Osteocyte (in vitro differentiated cells): Measurements from ENCODE around the gene SETDB1. TPM values are rescaled to one million over a fixed set of nuclear protein-coding genes. Genes with fewer than 3 reads are reported as not detected.

Experiments used
- DNase-seq: peaks from one replicate; pipeline ENCODE4 v3.0.0; 2021; ENCODE audit warnings: mixed read lengths; ENCODE audit not compliant: unreplicated experiment; ENCODE audit errors: extremely low spot score
- H3K27ac Mint-ChIP-seq: one replicate; pipeline ENCODE4 v1.8.0; 2021; ENCODE audit warnings: mild to moderate bottlenecking, mixed read lengths; ENCODE audit not compliant: unreplicated experiment
- H3K27me3 Mint-ChIP-seq: one replicate; pipeline ENCODE4 v1.8.0; 2021; ENCODE audit warnings: mixed read lengths; ENCODE audit not compliant: unreplicated experiment
- H3K36me3 Mint-ChIP-seq: one replicate; pipeline ENCODE4 v1.8.0; 2021; ENCODE audit warnings: mixed read lengths; ENCODE audit not compliant: unreplicated experiment
- H3K4me1 Mint-ChIP-seq: one replicate; pipeline ENCODE4 v1.8.0; 2021; ENCODE audit warnings: mixed read lengths; ENCODE audit not compliant: unreplicated experiment
- H3K4me3 Mint-ChIP-seq: one replicate; pipeline ENCODE4 v1.8.0; 2021; ENCODE audit warnings: mild to moderate bottlenecking, moderate library complexity, mixed read lengths; ENCODE audit not compliant: unreplicated experiment
- H3K9me3 Mint-ChIP-seq: one replicate; pipeline ENCODE4 v1.8.0; 2021; ENCODE audit warnings: mixed read lengths; ENCODE audit not compliant: unreplicated experiment
- total RNA-seq: library from RNA; stranded (reverse); gene quantifications from 2 replicates; pipeline ENCODE4 v1.2.1, GENCODE V29; 2021
- TF ChIP-seq, protein P1 (sequence below): fragments of 200-600 bp; sonication (generic); IDR thresholded peaks from 2 replicates; pipeline ENCODE4 v1.5.0; 2021; ENCODE audit warnings: antibody characterized with exemption, mild to moderate bottlenecking, moderate library complexity

The SETDB1 gene
- total RNA-seq, 1 donor from 2014 or later, result 53.5 TPM

DNA sequence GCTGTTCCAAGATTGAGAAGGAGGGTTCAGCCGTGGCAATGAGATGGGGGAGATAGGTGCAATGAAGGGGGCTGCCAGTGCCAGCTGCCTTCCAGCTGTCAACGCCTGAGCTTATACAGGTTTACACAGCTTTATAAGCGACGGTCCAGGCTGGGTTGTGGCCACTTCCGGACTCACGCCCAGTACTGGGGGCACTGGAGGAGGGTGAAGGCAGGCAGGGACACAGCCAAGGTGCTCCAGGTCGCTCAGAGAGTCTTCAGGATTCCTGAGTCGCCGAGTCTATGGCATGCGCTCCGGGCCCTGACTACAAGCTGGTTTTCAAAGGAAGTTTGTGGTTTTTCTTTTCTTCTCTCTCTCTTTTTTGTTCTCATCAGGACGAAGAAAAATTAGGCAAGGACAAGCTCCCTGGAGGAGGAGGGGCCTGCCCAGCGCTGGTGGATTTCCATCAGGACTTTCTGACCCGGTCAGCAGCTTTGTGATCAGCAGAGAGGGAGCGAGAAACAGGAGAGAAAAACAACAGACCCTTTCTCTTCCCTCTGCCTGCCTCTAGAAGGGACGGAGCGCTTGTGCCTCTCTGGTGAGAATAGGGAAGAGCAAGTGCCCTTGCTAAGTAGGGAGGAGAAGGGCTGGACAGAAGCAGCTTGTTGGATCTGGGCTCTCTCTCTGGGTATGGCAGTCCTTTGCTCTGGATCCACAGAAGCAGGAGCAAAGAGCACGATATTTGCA is 80.3 kb downstream of the SETDB1 start, which contains the start of gene MINDY1:
Gene MINDY1, minus strand, starts transcription at position 576 of the 726 bp plus-strand sequence. CDS start 4,285 bp downstream, outside the sequence.
- TF ChIP-seq, protein P1, sequence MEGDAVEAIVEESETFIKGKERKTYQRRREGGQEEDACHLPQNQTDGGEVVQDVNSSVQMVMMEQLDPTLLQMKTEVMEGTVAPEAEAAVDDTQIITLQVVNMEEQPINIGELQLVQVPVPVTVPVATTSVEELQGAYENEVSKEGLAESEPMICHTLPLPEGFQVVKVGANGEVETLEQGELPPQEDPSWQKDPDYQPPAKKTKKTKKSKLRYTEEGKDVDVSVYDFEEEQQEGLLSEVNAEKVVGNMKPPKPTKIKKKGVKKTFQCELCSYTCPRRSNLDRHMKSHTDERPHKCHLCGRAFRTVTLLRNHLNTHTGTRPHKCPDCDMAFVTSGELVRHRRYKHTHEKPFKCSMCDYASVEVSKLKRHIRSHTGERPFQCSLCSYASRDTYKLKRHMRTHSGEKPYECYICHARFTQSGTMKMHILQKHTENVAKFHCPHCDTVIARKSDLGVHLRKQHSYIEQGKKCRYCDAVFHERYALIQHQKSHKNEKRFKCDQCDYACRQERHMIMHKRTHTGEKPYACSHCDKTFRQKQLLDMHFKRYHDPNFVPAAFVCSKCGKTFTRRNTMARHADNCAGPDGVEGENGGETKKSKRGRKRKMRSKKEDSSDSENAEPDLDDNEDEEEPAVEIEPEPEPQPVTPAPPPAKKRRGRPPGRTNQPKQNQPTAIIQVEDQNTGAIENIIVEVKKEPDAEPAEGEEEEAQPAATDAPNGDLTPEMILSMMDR, result peak; percentile 58
- Mint-ChIP-seq H3K27ac (peak within 1 kb of the TSS; percentile 99), H3K4me3 (peak within 1 kb of the TSS; percentile 99), H3K9me3 (no peaks in the 10 kb centered on the region), H3K27me3 (no peaks in the 10 kb centered on the region), H3K4me1 (peaks cover 64% of the 10 kb centered on the region), H3K36me3 (peaks cover 10% of the 10 kb centered on the region)
- DNase-seq, result peak; percentile 88

DNA sequence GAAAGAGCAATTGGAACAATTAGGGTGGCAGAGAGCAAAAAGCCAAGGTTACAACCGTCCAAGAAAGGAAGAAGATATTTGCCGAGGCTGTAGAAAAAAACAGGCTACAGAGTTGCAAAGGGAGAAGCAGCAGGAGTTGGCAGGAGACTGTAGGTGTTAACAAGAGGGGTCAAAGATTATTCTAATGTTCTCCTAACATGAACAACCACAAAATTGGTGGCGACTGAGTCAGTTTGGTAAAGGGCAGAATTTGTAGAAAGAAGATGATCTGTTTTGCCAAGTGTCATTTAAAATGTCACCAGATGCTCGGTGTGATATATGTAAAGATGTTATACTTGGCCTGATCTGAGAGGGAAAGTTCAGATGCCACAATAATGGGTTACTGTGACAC is 81.7 kb downstream of the SETDB1 start:
- H3K9me3 Mint-ChIP-seq, result no peaks in the 10 kb centered on the region
- H3K27ac Mint-ChIP-seq, result peak overlapping the region; percentile 99
- TF ChIP-seq, protein P1, result no peak
- peak overlapping the region; percentile 99 for H3K4me3 Mint-ChIP-seq
- no peaks in the 10 kb centered on the region for H3K27me3 Mint-ChIP-seq
- H3K4me1 Mint-ChIP-seq, result peaks cover 61% of the 10 kb centered on the region
- H3K36me3 Mint-ChIP-seq, result no peaks in the 10 kb centered on the region
- no peak for DNase-seq

DNA sequence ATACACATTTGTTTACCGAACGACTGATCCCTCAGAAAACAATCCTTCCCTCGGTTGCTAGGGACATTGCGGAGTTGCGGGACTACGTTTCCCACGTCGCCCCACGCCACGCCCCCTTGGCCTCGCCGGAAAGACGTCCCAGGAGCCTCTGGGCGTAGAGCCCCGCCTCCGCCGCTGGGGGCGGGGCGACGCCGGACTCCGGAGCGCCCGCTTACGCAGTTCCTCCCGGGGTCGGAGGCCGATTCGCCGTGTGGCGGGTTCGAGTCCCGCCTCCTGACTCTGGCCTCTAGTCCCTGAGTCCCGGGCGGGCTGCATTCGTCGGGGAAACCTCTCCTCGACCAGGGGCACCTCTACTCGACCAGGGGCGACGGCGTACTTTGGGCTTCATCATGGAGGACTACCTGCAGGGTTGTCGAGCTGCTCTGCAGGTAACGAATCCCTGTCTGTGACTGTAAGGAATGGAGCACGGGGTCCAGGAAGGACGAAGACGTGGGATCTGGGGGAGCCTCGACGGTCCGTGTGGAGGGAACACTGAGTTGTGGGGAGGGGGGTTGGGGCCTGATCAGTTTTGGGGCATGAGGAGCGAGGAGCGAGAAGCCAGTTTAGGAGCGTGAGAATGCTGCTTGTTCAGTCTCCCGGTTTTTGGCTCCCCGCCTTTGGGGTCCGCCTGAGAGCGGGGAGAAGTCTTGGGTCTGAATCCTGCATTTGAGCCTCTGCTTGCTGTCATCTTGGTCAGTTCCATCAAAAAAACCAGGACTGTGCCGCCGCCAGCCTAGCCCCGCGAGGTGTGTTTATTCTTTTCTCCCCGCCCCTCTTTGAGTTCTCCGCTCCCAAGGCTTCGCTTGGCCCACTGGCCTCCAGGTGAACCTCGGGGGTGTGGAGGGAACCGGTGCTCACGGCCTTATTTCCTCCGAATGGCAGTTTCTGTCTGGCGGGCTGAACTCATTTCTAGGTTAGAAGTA is 82.4 kb downstream of the SETDB1 start, which contains the start of gene PRUNE1:
Gene PRUNE1, plus strand, starts transcription at position 206 of the 962 bp plus-strand sequence. Its CDS starts 184 bp downstream, at position 390.
- H3K27ac Mint-ChIP-seq, result peak within 1 kb of the TSS; percentile 99
- H3K36me3 Mint-ChIP-seq, result no peaks in the 10 kb centered on the region
- H3K4me1 Mint-ChIP-seq, result peaks cover 57% of the 10 kb centered on the region
- TF ChIP-seq, protein P1, result no peak
- no peaks in the 10 kb centered on the region for H3K9me3 Mint-ChIP-seq
- peak within 1 kb of the TSS; percentile 99 for H3K4me3 Mint-ChIP-seq
- no peaks in the 10 kb centered on the region for H3K27me3 Mint-ChIP-seq
- peak; percentile 99 for DNase-seq

DNA sequence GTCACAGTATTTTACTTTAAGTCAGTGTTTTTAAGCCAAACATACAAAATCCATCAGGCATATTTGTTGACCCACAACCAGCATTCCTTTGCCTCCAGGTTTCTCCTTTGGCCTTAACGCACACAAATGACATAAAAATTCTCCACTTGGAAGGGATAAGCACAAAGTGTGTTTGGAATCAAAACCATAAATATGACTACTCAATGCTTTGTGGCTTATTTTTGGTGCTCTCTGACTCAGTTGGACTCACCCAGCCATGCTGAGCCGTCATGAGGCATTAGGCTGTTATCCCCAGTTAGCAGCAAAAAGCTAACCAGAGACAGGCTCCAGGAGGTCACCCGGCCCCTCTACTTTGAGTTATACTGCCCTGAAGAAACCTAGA is 83.0 kb downstream of the SETDB1 start:
- no peaks in the 10 kb centered on the region for H3K9me3 Mint-ChIP-seq
- H3K4me1 Mint-ChIP-seq, result peaks cover 56% of the 10 kb centered on the region
- H3K27ac Mint-ChIP-seq, result peak overlapping the region; percentile 99
- DNase-seq, result no peak
- peak overlapping the region; percentile 99 for H3K4me3 Mint-ChIP-seq
- H3K36me3 Mint-ChIP-seq, result no peaks in the 10 kb centered on the region
- TF ChIP-seq, protein P1, result no peak
- no peaks in the 10 kb centered on the region for H3K27me3 Mint-ChIP-seq
